ENCODE results near the gene SORBS2.

DNA sequence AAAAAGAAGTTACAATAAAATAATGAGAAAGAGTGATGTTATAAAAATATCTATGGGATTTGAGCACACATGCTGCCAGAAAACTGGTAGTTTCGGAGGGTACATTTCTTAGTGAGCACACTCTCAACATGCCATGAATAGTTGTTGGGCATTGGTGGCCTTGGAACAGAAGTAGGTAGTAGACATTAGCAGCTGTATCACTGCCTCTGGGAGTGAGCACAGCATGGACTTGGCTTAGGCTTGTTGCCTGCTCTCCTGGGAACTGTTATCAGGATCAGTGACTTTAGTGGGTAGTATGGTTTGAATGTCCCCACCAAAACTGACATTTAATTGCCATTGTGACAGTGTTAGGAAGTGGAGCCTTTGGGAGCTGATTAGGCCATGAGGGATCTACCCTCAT lies 263.4 kb downstream of the SORBS2 start:
- TF ChIP-seq CTCF (IDR thresholded peaks at IDR 0.05) (no peak), EZH2 (IDR thresholded peaks at IDR 0.05; ENCODE audit: borderline replicate concordance, insufficient read depth, low read depth, low read length, poor library complexity, severe bottlenecking) (no peak)
